HFF-Myc (cell line): Measurements from ENCODE around the gene MATR3.

Experiments used
- DNase-seq: peaks from one replicate; pipeline ENCODE4 v3.0.0-alpha.2; 2011; ENCODE audit warnings: low read depth; ENCODE audit errors: extremely low read depth
- H3K4me3 ChIP-seq: replicated peaks from 2 replicates; pipeline ENCODE4 v1.5.1; 2011; ENCODE audit warnings: low read depth, mild to moderate bottlenecking, control low read depth, low read length
- CTCF ChIP-seq: IDR thresholded peaks from 2 replicates; pipeline ENCODE4 v1.5.1; 2012; ENCODE audit warnings: mild to moderate bottlenecking, low read depth, low read length, control low read depth; ENCODE audit errors: missing control alignments

The MATR3 gene

GRCh38 chr5:139363937-139364336 is 70.4 kb downstream of the MATR3 start:
- H3K4me3 ChIP-seq, result no peak overlapping the region
- no peak for TF ChIP-seq CTCF
- no peak for DNase-seq

GRCh38 chr5:139364466-139364865 is 70.9 kb downstream of the MATR3 start:
- H3K4me3 ChIP-seq, result no peak overlapping the region
- TF ChIP-seq CTCF, result no peak
- no peak for DNase-seq

GRCh38 chr5:139368613-139369012 is 75.1 kb downstream of the MATR3 start:
- DNase-seq, result no peak
- no peak overlapping the region for H3K4me3 ChIP-seq
- peak; percentile 11 for TF ChIP-seq CTCF

GRCh38 chr5:139369181-139369580 is 75.6 kb downstream of the MATR3 start:
- no peak for TF ChIP-seq CTCF
- H3K4me3 ChIP-seq, result no peak overlapping the region
- no peak for DNase-seq

GRCh38 chr5:139371482-139372435 is 78.2 kb downstream of the MATR3 start:
- TF ChIP-seq CTCF, result no peak
- DNase-seq, result no peak
- H3K4me3 ChIP-seq, result no peak overlapping the region

GRCh38 chr5:139374909-139375308 is 81.4 kb downstream of the MATR3 start:
- no peak for TF ChIP-seq CTCF
- DNase-seq, result no peak
- H3K4me3 ChIP-seq, result no peak overlapping the region
